Measurements from ENCODE around the gene PLOD2. TPM values are rescaled to one million over a fixed set of nuclear protein-coding genes. Genes with fewer than 3 reads are reported as not detected.

PLOD2 gene
- total RNA-seq, 1 donor from 2014 or later: 54.9 TPM

- Mint-ChIP-seq H3K9me3 (ENCODE audit: low read depth) (peaks cover 12% of the 10 kb centered on the region), H3K27ac (no peak overlapping the region), H3K4me1 (ENCODE audit: low read depth) (peaks cover 18% of the 10 kb centered on the region), H3K4me3 (ENCODE audit: low read depth) (no peak overlapping the region), H3K36me3 (ENCODE audit: insufficient read depth) (peaks cover 4% of the 10 kb centered on the region), H3K27me3 (no peaks in the 10 kb centered on the region)
- TF ChIP-seq CTCF (IDR thresholded peaks at IDR 0.05; ENCODE audit: unreplicated experiment): no peak
- DNase-seq (ENCODE audit: low spot score, unreplicated experiment): no peak
These were observed 32.0 kb downstream of the PLOD2 start for GRCh38 chr3:146128939-146129338.

DNA sequence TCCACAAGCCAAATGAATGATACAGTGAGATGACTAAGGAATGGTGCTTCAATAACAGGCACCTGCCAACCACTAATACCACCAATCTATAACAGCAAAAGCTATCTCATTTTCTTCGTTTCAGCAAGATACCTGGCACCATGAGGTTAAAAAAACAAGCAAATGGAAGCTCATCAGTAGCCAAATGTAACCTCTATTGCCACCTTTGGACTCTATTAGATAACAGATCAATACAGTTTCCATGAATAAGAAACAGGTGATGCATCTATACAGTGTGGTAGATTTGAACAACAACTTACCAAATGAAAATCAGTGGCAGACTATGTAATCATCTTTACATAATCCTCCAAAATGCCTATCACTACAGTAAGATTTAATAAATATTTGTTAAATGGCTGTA, 32.8 kb downstream of the PLOD2 start:
- peaks cover 19% of the 10 kb centered on the region for H3K4me1 Mint-ChIP-seq (ENCODE audit: low read depth)
- TF ChIP-seq CTCF (IDR thresholded peaks at IDR 0.05; ENCODE audit: unreplicated experiment): no peak
- H3K4me3 Mint-ChIP-seq (ENCODE audit: low read depth): no peak overlapping the region
- H3K27ac Mint-ChIP-seq: no peak overlapping the region
- no peaks in the 10 kb centered on the region for H3K27me3 Mint-ChIP-seq
- H3K36me3 Mint-ChIP-seq (ENCODE audit: insufficient read depth): peaks cover 5% of the 10 kb centered on the region
- no peak for DNase-seq (ENCODE audit: low spot score, unreplicated experiment)
- peaks cover 12% of the 10 kb centered on the region for H3K9me3 Mint-ChIP-seq (ENCODE audit: low read depth)

DNA sequence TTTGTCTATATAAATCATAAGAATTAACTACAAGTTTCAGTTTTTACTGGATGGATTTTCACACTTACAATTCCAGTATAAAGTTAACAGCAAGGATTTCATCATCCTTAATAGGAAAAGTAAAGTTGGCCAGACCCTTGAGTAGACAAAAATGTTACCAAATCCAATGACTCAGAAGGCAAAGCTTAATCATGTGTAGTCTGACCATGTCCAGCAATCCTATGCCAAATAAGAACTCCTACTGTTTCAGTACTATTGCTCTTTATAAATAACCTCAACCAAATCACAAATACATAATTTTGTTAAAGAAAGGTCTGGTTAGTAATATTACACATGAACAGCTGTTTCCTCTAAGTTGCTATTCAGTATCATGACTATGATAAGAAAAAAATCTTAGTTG, 35.0 kb downstream of the PLOD2 start:
- H3K36me3 Mint-ChIP-seq (ENCODE audit: insufficient read depth): peaks cover 15% of the 10 kb centered on the region
- no peaks in the 10 kb centered on the region for H3K27me3 Mint-ChIP-seq
- H3K4me3 Mint-ChIP-seq (ENCODE audit: low read depth): no peak overlapping the region
- no peak overlapping the region for H3K27ac Mint-ChIP-seq
- H3K4me1 Mint-ChIP-seq (ENCODE audit: low read depth): peaks cover 19% of the 10 kb centered on the region
- H3K9me3 Mint-ChIP-seq (ENCODE audit: low read depth): peaks cover 11% of the 10 kb centered on the region
- DNase-seq (ENCODE audit: low spot score, unreplicated experiment): no peak
- TF ChIP-seq CTCF (IDR thresholded peaks at IDR 0.05; ENCODE audit: unreplicated experiment): no peak

DNA sequence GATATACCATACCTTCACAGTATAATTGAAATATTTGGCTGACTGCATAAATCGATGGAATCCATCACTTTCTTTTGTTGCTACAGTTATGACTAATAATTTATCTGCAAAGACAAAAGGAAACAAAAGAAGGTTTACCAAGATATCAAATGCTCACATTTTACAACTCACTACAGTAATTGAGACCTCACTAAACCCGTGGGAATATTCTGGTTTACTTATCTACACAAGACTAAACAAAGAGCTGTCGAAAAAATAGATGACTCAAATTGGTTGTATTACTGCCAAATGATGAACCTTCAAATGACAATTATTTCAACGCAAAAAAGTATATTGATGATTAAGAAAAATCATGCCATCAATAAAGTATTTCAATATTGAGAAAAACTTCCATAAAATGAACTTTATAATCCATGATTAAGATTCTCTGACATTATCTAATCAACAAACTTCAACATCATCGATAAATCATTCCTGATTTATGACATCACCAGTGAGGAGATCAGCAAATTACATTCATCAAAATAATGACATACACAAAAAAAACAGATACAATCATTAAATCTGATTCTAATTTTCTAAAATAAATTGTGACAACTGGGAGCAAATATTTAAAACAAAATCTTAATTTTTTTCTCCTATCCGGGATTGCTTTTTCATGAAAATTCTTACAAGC, 36.7 kb downstream of the PLOD2 start:
- H3K27ac Mint-ChIP-seq: no peak overlapping the region
- TF ChIP-seq CTCF (IDR thresholded peaks at IDR 0.05; ENCODE audit: unreplicated experiment): no peak
- H3K4me1 Mint-ChIP-seq (ENCODE audit: low read depth): peaks cover 11% of the 10 kb centered on the region
- DNase-seq (ENCODE audit: low spot score, unreplicated experiment): no peak
- H3K4me3 Mint-ChIP-seq (ENCODE audit: low read depth): no peak overlapping the region
- no peaks in the 10 kb centered on the region for H3K27me3 Mint-ChIP-seq
- H3K9me3 Mint-ChIP-seq (ENCODE audit: low read depth): peaks cover 8% of the 10 kb centered on the region
- peaks cover 24% of the 10 kb centered on the region for H3K36me3 Mint-ChIP-seq (ENCODE audit: insufficient read depth)

- TF ChIP-seq CTCF (IDR thresholded peaks at IDR 0.05; ENCODE audit: unreplicated experiment): no peak
- peaks cover 28% of the 10 kb centered on the region for H3K9me3 Mint-ChIP-seq (ENCODE audit: low read depth)
These were observed 43.3 kb downstream of the PLOD2 start for GRCh38 chr3:146117406-146118285.

More at GRCh38 chr3:146117406-146118285, 43.3 kb downstream of the PLOD2 start:
- Mint-ChIP-seq H3K4me3 (ENCODE audit: low read depth) (no peak overlapping the region), H3K4me1 (ENCODE audit: low read depth) (no peaks in the 10 kb centered on the region), H3K36me3 (ENCODE audit: insufficient read depth) (peaks cover 64% of the 10 kb centered on the region), H3K27me3 (no peaks in the 10 kb centered on the region), H3K27ac (no peak overlapping the region)
- no peak for DNase-seq (ENCODE audit: low spot score, unreplicated experiment)
